Naive thymus-derived CD4-positive, alpha-beta T cell (primary cell): ENCODE results near the gene RHOU. TPM values are rescaled to one million over a fixed set of nuclear protein-coding genes. Genes with fewer than 3 reads are reported as not detected.
A peak's percentile ranks its signal among the peaks of the same experiment; 100 is the strongest.
"Not testable (repeated sequence)": the region's sequence is repeated elsewhere in the genome, so short reads cannot be mapped to it uniquely, and the experiment has no call there.

Source experiments
- ATAC-seq: fragments of 150-1000 bp; cut with Tn5 transposase; 2 replicates; pipeline ENCODE4 v1.10.0; 2021; ENCODE audit warnings: mild to moderate bottlenecking, moderate library complexity
- CTCF ChIA-PET: fragments of 350-600 bp; sonication (Branson Sonifier 250); formaldehyde crosslinking; loops from one replicate; lab custom pipeline; 2021; ENCODE audit warnings: antibody characterized with exemption; lab: Charles Lee
- POLR2A ChIA-PET: fragments of 350-600 bp; sonication (Branson Sonifier 250); formaldehyde crosslinking; loops from one replicate; lab custom pipeline; 2021; ENCODE audit warnings: antibody characterized with exemption, inconsistent platforms; lab: Charles Lee
- DNase-seq, 9 donors: peaks; one replicate each; pipeline versions ENCODE4 v3.0.0 to v3.0.0-alpha.2; 2020 to 2022; ENCODE audit warnings: mixed read lengths in 1 of 9
- H3K27ac ChIP-seq: one replicate; pipeline ENCODE4 v1.7.0; 2013; ENCODE audit warnings: mild to moderate bottlenecking, low read depth, low read length, moderate library complexity
- H3K27me3 ChIP-seq, 2 donors: one replicate each; pipeline ENCODE4 v1.7.0; 2013; ENCODE audit warnings: low read length in 2 of 2, mild to moderate bottlenecking in 2 of 2, moderate library complexity in 2 of 2; ENCODE audit not compliant: control insufficient read depth in 2 of 2, insufficient read depth in 2 of 2
- H3K36me3 ChIP-seq, 3 experiments: 1 replicate in 2 of 3; 2 replicates in 1 of 3; pipeline ENCODE4 v1.7.0; 2013; ENCODE audit warnings: low read length in 3 of 3, mild to moderate bottlenecking in 3 of 3, moderate library complexity in 1 of 3; ENCODE audit not compliant: insufficient read depth in 3 of 3, control insufficient read depth in 2 of 3
- H3K4me1 ChIP-seq, 2 donors: one replicate each; pipeline ENCODE4 v1.7.0; 2013; ENCODE audit warnings: low read length in 2 of 2, mild to moderate bottlenecking in 2 of 2, moderate library complexity in 1 of 2; ENCODE audit not compliant: control insufficient read depth in 2 of 2, insufficient read depth in 2 of 2
- H3K4me3 ChIP-seq: 2 replicates; pipeline ENCODE4 v1.7.0; 2013; ENCODE audit warnings: mild to moderate bottlenecking, low read length
- H3K9me3 ChIP-seq, 3 experiments: 1 replicate in 2 of 3; 2 replicates in 1 of 3; pipeline ENCODE4 v1.7.0; 2013; ENCODE audit warnings: low read length in 3 of 3; ENCODE audit not compliant: control insufficient read depth in 2 of 3
- H3K27ac Mint-ChIP-seq, 9 donors: one replicate each; pipeline ENCODE4 v1.8.0; 2020 to 2022; ENCODE audit warnings: mixed read lengths in 9 of 9, mild to moderate bottlenecking in 8 of 9, moderate library complexity in 5 of 9, inconsistent platforms in 2 of 9
- H3K27me3 Mint-ChIP-seq, 5 donors: one replicate each; pipeline ENCODE4 v1.8.0; 2021 to 2022; ENCODE audit warnings: mixed read lengths in 5 of 5, mild to moderate bottlenecking in 1 of 5
- H3K36me3 Mint-ChIP-seq, 5 donors: one replicate each; pipeline ENCODE4 v1.8.0; 2020 to 2022; ENCODE audit warnings: mixed read lengths in 5 of 5, mild to moderate bottlenecking in 3 of 5, inconsistent platforms in 1 of 5
- H3K4me1 Mint-ChIP-seq, 7 donors: one replicate each; pipeline ENCODE4 v1.8.0; 2020 to 2022; ENCODE audit warnings: mixed read lengths in 7 of 7, mild to moderate bottlenecking in 3 of 7, inconsistent platforms in 1 of 7
- H3K4me3 Mint-ChIP-seq, 10 donors: one replicate each; pipeline ENCODE4 v1.8.0; 2020 to 2022; ENCODE audit warnings: mild to moderate bottlenecking in 10 of 10, mixed read lengths in 10 of 10, moderate library complexity in 6 of 10, inconsistent platforms in 2 of 10
- H3K9me3 Mint-ChIP-seq, 11 donors: one replicate each; pipeline ENCODE4 v1.8.0; 2020 to 2022; ENCODE audit warnings: mixed read lengths in 11 of 11, mild to moderate bottlenecking in 4 of 11, inconsistent platforms in 1 of 11, moderate library complexity in 1 of 11
- intact Hi-C, 2 donors: fragments of 100-400 bp; cut with micrococcal nuclease; formaldehyde crosslinking; loops; one replicate each; pipeline ENCODE4 v1.15.1; 2023
- polyA plus RNA-seq, 2 donors: library from polyadenylated mRNA; unstranded; fragments of 300-500 nt; fragmentation: Illumina TruSeq; gene quantifications; one replicate each; pipeline ENCODE4 v1.2.3, GENCODE V29; 2021
- total RNA-seq, 6 experiments: library from RNA in 5 of 6; stranded (reverse) in 5 of 6; gene quantifications; 1 replicate in 5 of 6; 2 replicates in 1 of 6; pipeline ENCODE4 v1.2.3 and lab custom pipeline; 2021 to 2026

The RHOU gene
- total RNA-seq (1 to 10 TPM; 1.3 to 6.5 (median 1.8) TPM), polyA plus RNA-seq (under 1 TPM; 0.09 to 0.31 TPM), total RNA-seq (lab: John Stamatoyannopoulos, UW) (2.0 reads per million, percentile 9 among the genes with 10 or more reads in this experiment)

GRCh38 chr1:228734881-228735801 is at the start of gene RHOU:
RHOU (plus strand) TSS chr1:228735479; CDS start chr1:228735743, 264 bp downstream.
- no peaks in the 10 kb centered on the region for H3K27me3 ChIP-seq
- POLR2A ChIA-PET: interaction anchor here (0.8 kb wide), 1 partner anchor 492 kb away, joined by 3 read pairs; no protein-coding TSS in a partner anchor
- DNase-seq (peak; percentile 44 to 80 (median 71)), ATAC-seq (peak; percentile 92)
- no peaks in the 10 kb centered on the region for H3K36me3 ChIP-seq
- H3K9me3 ChIP-seq: no peaks in the 10 kb centered on the region
- intact Hi-C loops: loop anchor here (1.0 to 10.0 kb wide), 11 partner anchors 43 to 780 kb away; no protein-coding TSS in a partner anchor
- peak within 1 kb of the TSS; percentile 70 for H3K4me3 ChIP-seq
- Mint-ChIP-seq H3K4me3 (peak within 1 kb of the TSS; percentile 80 to 94 (median 90)), H3K27me3 (peaks cover 0 to 52% (median 13%) of the 10 kb centered on the region in 5 donors), H3K9me3 (no peaks in the 10 kb centered on the region), H3K4me1 (peaks cover 9 to 34% (median 14%) of the 10 kb centered on the region in 7 donors), H3K36me3 (peaks cover 0 to 3% (median 0%) of the 10 kb centered on the region in 5 donors), H3K27ac (peak within 1 kb of the TSS; percentile 10 to 64 (median 45))
- peak within 1 kb of the TSS; percentile 27 for H3K27ac ChIP-seq
- CTCF ChIA-PET: interaction anchor here (0.6 to 4.7 kb wide), 13 partner anchors 9 to 540 kb away, joined by 3 to 55 read pairs (median 3); no protein-coding TSS in a partner anchor
- H3K4me1 ChIP-seq: peaks cover 0 to 7% of the 10 kb centered on the region in 2 donors

GRCh38 chr1:228687587-228687986 is 47.7 kb upstream of the RHOU start:
- Histone ChIP-seq H3K4me3 (no peak overlapping the region), H3K36me3 (no peaks in the 10 kb centered on the region), H3K27me3 (no peaks in the 10 kb centered on the region), H3K27ac (no peak overlapping the region), H3K9me3 (no peaks in the 10 kb centered on the region), H3K4me1 (no peaks in the 10 kb centered on the region)
- H3K27ac Mint-ChIP-seq: no peak overlapping the region
- H3K4me3 Mint-ChIP-seq: no peak overlapping the region
- no peak for DNase-seq
- no peaks in the 10 kb centered on the region for H3K36me3 Mint-ChIP-seq
- H3K27me3 Mint-ChIP-seq: peaks cover 12 to 27% (median 17%) of the 10 kb centered on the region in 5 donors
- intact Hi-C loops: no loop called here
- no peak for ATAC-seq
- no peaks in the 10 kb centered on the region for H3K9me3 Mint-ChIP-seq
- H3K4me1 Mint-ChIP-seq: peaks cover 0 to 4% (median 0%) of the 10 kb centered on the region in 7 donors
- ChIA-PET CTCF (interaction anchor here (0.6 to 1.9 kb wide), 2 partner anchors 404 to 539 kb away, joined by 5 read pairs; no protein-coding TSS in a partner anchor), POLR2A (no interaction called here)

GRCh38 chr1:228689255-228689654 is 46.0 kb upstream of the RHOU start:
- H3K36me3 Mint-ChIP-seq: no peaks in the 10 kb centered on the region
- intact Hi-C loops: no loop called here

GRCh38 chr1:228691211-228691610 is 44.1 kb upstream of the RHOU start:
- no peaks in the 10 kb centered on the region for H3K36me3 Mint-ChIP-seq
- intact Hi-C loops: no loop called here
- Histone ChIP-seq H3K4me3 (no peak overlapping the region), H3K27me3 (no peaks in the 10 kb centered on the region), H3K4me1 (peaks cover 0 to 7% of the 10 kb centered on the region in 2 donors), H3K9me3 (no peaks in the 10 kb centered on the region), H3K27ac (no peak overlapping the region), H3K36me3 (no peaks in the 10 kb centered on the region)
- DNase-seq (no peak), ATAC-seq (no peak)
- ChIA-PET CTCF (interaction anchor here (0.7 to 2.7 kb wide), 9 partner anchors 25 to 764 kb away, joined by 3 to 34 read pairs (median 4); no protein-coding TSS in a partner anchor), POLR2A (interaction anchor here (1.0 kb wide), 2 partner anchors 9 to 564 kb away, joined by 3 to 4 read pairs; no protein-coding TSS in a partner anchor)
- no peaks in the 10 kb centered on the region for H3K9me3 Mint-ChIP-seq
- no peak overlapping the region for H3K4me3 Mint-ChIP-seq
- peaks cover 6 to 32% (median 13%) of the 10 kb centered on the region in 5 donors for H3K27me3 Mint-ChIP-seq
- H3K4me1 Mint-ChIP-seq: peaks cover 5 to 14% (median 8%) of the 10 kb centered on the region in 7 donors
- no peak overlapping the region for H3K27ac Mint-ChIP-seq

More at GRCh38 chr1:228689255-228689654, 46.0 kb upstream of the RHOU start:
- no peak overlapping the region for H3K27ac ChIP-seq
- Mint-ChIP-seq H3K4me1 (peaks cover 0 to 4% (median 0%) of the 10 kb centered on the region in 7 donors), H3K27ac (no peak overlapping the region), H3K9me3 (no peaks in the 10 kb centered on the region), H3K27me3 (peaks cover 6 to 27% (median 13%) of the 10 kb centered on the region in 5 donors), H3K4me3 (no peak overlapping the region)
- POLR2A ChIA-PET: no interaction called here
- no peaks in the 10 kb centered on the region for H3K27me3 ChIP-seq
- no peak for DNase-seq
- CTCF ChIA-PET: interaction anchor here (0.9 to 1.9 kb wide), 3 partner anchors 538 to 787 kb away, joined by 3 to 5 read pairs (median 5); no protein-coding TSS in a partner anchor
- no peaks in the 10 kb centered on the region for H3K9me3 ChIP-seq
- ATAC-seq: no peak
- no peaks in the 10 kb centered on the region for H3K4me1 ChIP-seq
- H3K36me3 ChIP-seq: no peaks in the 10 kb centered on the region
- no peak overlapping the region for H3K4me3 ChIP-seq

GRCh38 chr1:228691926-228692325 is 43.4 kb upstream of the RHOU start:
- H3K27me3 ChIP-seq: no peaks in the 10 kb centered on the region
- intact Hi-C loops: loop anchor here (1.0 kb wide), 3 partner anchors 43 to 563 kb away; partner anchors contain the start of gene RHOU (in 1 of the 2)
- H3K9me3 ChIP-seq: no peaks in the 10 kb centered on the region
- ATAC-seq: peak; percentile 45
- Mint-ChIP-seq H3K36me3 (no peaks in the 10 kb centered on the region), H3K27me3 (peaks cover 6 to 38% (median 13%) of the 10 kb centered on the region in 5 donors), H3K9me3 (no peaks in the 10 kb centered on the region), H3K4me1 (peaks cover 5 to 14% (median 8%) of the 10 kb centered on the region in 7 donors), H3K4me3 (no peak overlapping the region), H3K27ac (no peak overlapping the region)
- no peak overlapping the region for H3K27ac ChIP-seq
- no peak overlapping the region for H3K4me3 ChIP-seq
- H3K4me1 ChIP-seq: peaks cover 0 to 7% of the 10 kb centered on the region in 2 donors
- DNase-seq: peak in 7 of 9 donors; percentile 20 to 57 (median 42)
- CTCF ChIA-PET: interaction anchor here (0.7 to 2.7 kb wide), 9 partner anchors 25 to 790 kb away, joined by 3 to 34 read pairs (median 4); no protein-coding TSS in a partner anchor
- no peaks in the 10 kb centered on the region for H3K36me3 ChIP-seq
- POLR2A ChIA-PET: interaction anchor here (1.0 kb wide), 2 partner anchors 8 to 563 kb away, joined by 3 to 4 read pairs; no protein-coding TSS in a partner anchor

GRCh38 chr1:228694447-228694846 is 40.8 kb upstream of the RHOU start:
- H3K9me3 ChIP-seq, H3K36me3 ChIP-seq, DNase-seq, H3K27ac Mint-ChIP-seq, ATAC-seq, H3K4me3 Mint-ChIP-seq, intact Hi-C loops, H3K27ac ChIP-seq, H3K4me1 ChIP-seq, H3K4me3 ChIP-seq, POLR2A ChIA-PET, H3K9me3 Mint-ChIP-seq, H3K27me3 ChIP-seq, H3K36me3 Mint-ChIP-seq: not testable (repeated sequence)
- H3K4me1 Mint-ChIP-seq: peaks cover 5 to 14% (median 8%) of the 10 kb centered on the region in 7 donors
- H3K27me3 Mint-ChIP-seq: peaks cover 0 to 29% (median 0%) of the 10 kb centered on the region in 5 donors
- CTCF ChIA-PET: interaction anchor here (0.6 to 1.4 kb wide), 4 partner anchors 449 to 563 kb away, joined by 3 to 13 read pairs (median 4); no protein-coding TSS in a partner anchor
